NCI-H1092 (cell line): ENCODE measurements around the gene RPP38.

Experiments used
- DNase-seq: peaks from one replicate; lab custom pipeline; 2025; lab: John Stamatoyannopoulos, UW

Gene RPP38

DNA sequence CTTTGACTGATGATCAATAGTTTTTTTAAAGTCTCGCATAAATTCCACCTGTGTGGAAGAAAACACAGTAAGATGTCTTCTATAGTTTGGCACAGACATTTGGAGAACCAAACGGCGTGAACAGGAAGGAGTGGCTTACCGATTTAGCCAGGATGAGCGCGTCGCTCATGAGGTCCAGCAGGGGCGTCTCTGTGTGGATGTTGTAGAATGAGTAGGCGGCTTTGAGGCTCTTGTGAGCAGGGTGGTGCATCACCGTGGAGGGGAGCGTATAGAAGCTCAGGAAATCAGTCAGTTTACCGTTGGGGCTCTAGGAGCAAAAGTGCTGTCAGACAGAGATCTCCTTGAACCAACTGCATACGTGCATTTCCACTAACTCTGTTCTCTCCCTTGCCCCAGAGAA, 15.5 kb downstream of the RPP38 start:
- no peak for DNase-seq

DNA sequence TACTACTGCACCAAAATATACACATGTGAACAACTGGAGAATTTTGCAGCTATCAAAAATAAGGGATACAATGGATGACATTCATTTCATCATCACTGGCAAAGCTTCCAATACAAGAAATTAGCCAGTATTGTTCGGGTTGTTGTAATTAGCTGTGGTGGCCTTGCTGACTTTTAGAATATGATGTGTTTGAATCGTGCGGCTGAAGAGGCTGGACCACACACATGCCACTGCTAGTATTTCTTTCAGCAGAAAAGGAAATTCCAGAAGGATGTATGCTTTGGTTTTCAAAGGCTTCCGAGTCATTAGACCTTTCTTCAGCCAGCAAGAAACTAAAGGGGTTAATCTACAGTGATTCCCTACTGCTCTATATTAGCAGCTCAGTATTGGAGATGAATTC, 16.6 kb downstream of the RPP38 start:
- no peak for DNase-seq

GRCh38 chr10:15116225-15116624, 19.1 kb downstream of the RPP38 start:
- no peak for DNase-seq

GRCh38 chr10:15118615-15119014, 21.5 kb downstream of the RPP38 start:
- no peak for DNase-seq

DNA sequence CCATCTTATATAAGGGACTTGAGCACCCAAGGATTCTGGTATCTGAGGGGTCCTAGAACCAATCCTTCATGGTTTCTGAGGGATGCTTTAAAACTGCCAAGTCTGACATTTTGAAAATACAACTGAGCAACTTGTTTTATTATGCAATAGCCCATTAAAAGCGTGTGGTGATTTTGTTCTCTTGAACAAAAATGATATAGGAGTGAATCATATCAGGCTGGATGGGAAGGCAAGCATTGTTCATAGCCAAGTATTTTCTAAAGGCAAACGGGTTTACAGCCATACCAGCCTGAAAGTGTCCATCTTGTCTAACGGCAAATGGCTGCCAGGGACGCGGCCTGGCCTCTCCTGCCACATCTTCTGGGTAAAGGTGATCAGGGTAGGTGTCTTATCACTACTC, 23.4 kb downstream of the RPP38 start:
- no peak for DNase-seq

- no peak for DNase-seq
These were observed 24.6 kb downstream of the RPP38 start for GRCh38 chr10:15121707-15122106.

DNA sequence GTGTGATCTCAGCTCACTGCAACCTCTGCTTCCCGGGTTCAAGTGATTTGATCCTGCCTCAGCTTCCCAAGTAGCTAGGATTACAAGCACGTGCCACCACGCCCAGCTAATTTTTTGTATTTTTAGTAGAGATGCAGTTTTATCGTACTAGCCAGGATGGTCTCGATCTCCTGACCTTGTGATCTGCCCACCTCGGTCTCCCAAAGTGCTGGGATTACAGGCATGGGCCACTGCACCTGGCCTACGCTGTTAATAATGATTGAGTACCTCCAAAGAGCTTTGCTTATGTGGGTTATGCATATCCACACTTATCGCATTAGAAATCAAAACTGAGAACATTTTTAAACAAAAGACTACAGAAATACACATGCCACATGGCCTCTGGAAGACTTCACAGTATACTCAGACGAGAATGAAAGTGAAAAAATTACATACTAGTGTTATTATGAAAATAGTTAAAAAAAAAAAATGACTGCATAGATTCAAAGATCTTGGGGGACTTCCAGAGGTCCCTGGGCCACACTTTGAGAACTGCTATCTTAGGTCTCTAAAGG, 25.4 kb downstream of the RPP38 start:
- no peak for DNase-seq

GRCh38 chr10:15123749-15124184, 26.6 kb downstream of the RPP38 start:
- no peak for DNase-seq

DNA sequence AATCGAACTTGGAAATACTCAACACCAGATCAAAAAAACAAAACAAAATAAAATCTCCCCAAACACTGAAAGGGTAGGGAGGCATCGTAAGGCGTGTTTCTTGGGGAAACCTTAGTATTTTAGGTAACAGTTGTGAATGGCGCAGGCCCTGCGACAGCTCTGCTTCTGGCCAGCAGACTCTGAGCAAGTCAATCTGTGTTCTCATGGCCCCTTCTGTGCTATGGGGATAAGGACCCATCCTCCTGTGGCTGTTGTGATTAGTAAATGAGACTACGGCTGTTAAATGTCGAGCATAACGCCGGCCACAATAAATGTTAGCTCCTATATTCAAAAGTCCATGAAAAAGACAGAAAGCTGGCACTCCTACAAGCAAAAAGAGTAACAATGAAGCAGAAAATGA, 27.0 kb downstream of the RPP38 start:
- no peak for DNase-seq

DNA sequence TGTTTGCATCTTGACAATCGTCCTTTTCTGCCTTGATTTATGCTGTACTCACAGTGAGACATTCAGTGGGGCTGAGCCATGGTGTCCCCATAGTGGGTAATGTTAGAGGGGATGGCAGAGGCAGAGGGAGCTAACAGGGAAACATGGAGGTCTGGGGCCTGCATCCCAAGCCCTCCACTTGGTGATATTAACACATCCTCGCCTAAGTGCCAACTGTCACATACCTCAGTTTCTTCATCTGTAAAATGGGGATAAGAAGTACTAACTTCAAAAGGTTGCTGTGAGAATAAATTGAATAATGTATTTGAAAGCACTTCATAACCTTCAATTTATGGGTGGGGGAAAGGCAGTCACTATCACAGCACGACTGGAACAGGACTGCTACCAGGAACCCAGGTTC, 27.8 kb downstream of the RPP38 start:
- DNase-seq, result no peak

- DNase-seq, result no peak
These were observed 34.2 kb downstream of the RPP38 start for GRCh38 chr10:15131330-15131729.

DNA sequence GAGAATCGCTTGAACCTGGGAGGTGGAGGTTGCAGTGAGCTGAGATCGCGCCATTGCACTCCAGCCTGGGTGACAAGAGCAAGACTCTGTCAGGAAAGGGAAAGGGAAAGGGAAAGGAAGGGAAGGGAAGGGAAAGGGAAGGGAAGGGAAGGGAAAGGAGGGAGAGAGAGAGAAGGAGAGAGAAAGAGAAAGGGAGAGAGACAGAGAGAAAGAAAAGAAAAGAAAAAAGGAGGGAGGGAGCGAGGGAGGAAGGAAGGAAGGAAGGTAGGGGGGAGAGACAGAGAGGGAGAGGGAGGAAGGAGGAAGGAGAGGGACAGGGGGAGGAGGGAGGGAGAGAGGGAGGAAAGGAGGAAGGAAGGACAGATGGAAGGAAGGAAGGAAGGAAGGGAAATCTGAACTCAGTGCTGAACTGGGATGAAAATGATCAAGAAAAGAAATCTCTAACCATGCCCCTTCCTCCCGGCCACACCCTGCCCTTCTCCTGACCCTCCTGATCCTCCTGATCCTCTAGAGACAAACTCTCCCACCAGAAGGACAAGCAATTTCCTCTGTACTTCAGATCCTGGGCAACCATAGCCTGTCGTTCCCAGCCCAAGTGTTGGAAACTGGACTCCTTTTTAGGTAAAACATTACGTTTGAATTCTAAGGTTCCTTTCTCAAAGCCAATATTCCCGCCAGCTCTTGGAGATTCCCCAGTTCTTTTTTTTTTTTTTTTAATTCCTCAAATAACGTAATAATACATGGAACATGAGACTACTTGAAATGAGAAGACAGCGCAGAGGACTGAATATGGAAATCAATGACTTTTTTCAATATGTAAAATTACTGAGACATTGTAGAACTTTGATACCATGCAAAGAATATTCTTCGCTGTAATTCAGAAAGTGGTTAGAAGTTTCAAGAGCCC, 39.2 kb downstream of the RPP38 start:
- no peak for DNase-seq

DNA sequence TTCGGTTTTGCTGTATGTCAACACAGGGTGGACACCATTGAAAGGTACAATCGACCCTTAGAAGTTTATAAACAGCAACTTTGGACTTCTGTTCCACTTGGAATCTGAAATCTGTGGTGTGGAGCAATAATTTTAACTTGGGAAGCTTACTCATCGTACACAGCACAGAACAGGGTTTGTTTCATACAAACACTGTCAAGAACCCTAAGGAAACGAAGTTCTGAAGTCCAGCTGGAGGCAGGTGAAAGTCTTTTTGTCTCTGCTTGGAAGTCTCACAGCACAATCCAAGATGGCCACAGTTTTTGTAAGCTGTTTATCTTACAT, 39.8 kb downstream of the RPP38 start:
- no peak for DNase-seq

DNA sequence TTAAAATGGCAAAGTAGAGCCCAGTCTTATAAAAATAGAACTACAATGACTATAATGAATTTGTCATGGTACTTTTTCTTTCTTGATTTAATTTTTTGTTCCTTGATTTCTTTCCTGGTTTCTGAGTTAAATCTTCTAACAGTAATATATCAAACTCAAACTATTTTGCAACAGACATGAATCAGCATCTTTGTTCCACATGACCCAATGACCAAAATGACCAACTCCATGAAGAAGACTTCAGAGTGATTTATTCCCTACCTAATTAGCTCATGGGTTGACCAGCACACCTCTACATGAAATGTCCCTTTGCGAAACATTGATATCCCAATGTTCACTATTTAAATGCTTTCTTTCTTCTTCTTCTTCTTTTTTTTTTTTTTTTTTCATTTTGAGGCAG, 40.5 kb downstream of the RPP38 start:
- DNase-seq, result no peak

GRCh38 chr10:15140698-15141097, 43.5 kb downstream of the RPP38 start:
- DNase-seq, result no peak

DNA sequence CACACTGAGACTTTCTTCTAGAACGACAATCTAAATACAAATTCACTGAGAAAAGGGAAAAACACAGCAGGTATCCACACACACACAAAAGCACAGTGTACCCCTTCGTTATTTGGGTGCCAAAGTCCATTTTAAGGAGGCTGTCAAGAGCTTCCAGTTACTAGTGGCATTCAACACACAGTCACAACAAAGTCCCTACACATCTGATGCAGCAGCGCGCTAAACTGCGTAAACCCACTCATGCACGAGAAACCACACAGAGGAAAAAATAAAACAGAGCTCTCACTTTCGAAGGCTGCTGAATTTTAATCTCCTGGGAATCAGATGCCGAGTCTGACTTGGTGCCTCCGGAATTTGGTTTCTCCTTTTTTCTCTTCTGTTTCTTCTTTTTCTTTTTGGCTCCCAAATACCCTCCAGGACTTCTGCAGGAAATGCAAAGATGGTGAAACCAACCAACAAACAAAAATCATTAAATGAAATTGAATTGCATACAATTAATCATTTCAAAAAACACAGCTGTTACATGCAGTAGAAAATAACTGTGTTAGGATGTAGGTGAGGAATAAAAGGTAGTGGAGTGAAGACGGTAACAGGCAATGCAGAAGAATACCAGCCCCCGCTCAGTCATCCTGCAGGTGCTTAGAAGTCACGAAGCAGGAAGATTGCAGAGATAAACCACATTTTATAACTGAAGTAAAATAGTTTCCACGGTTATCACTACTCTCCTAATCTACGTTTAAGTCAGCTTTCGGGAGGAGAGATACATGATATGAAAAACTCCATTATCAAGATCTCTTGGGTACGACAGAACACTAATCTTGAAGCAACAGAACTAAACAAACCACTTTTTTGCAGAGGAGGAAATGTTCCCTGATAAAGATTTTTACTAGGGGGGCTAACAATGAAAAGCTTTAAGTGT, 44.2 kb downstream of the RPP38 start:
- no peak for DNase-seq

GRCh38 chr10:15144788-15145187, 47.6 kb downstream of the RPP38 start:
- DNase-seq, result no peak

- DNase-seq, result no peak
These were observed 49.2 kb downstream of the RPP38 start for GRCh38 chr10:15146366-15146765.

GRCh38 chr10:15147594-15148392, 50.6 kb downstream of the RPP38 start:
- no peak for DNase-seq

GRCh38 chr10:15149042-15149771, 52.1 kb downstream of the RPP38 start:
- DNase-seq, result no peak

GRCh38 chr10:15150563-15150962, 53.4 kb downstream of the RPP38 start:
- no peak for DNase-seq
